HEK293 (cell line): ENCODE results near the gene ATG12.
A peak's percentile ranks its signal among the peaks of the same experiment; 100 is the strongest.

Experiments
- CTCF ChIA-PET: fragments of 350-600 bp; formaldehyde crosslinking; extraction: SDS; loops from one replicate; lab custom pipeline; 2021; ENCODE audit warnings: antibody characterized with exemption; lab: Yijun Ruan, JAX
- POLR2A ChIA-PET: fragments of 300-600 bp; formaldehyde crosslinking; extraction: SDS; loops from one replicate; lab custom pipeline; 2020; ENCODE audit warnings: antibody characterized with exemption, inconsistent platforms; lab: Yijun Ruan, JAX
- H3K27ac ChIP-seq: fragments of 200-500 bp; sonication (Bioruptor generic); 2 replicates; pipeline ENCODE4 v1.5.1; 2014; ENCODE audit warnings: low read depth, low read length, control low read depth, inconsistent platforms; ENCODE audit errors: extremely low read depth
- H3K36me3 ChIP-seq, 2 experiments: fragments of 200-500 bp in 1 of 2; sonication (Bioruptor generic) in 1 of 2; 1 replicate in 1 of 2; 2 replicates in 1 of 2; pipeline ENCODE4 v1.5.1; 2014 to 2017; ENCODE audit warnings: inconsistent platforms in 2 of 2, low read length in 2 of 2; ENCODE audit not compliant: control insufficient read depth in 2 of 2, insufficient read depth in 1 of 2
- H3K4me1 ChIP-seq: fragments of 200-500 bp; sonication (Bioruptor generic); 2 replicates; pipeline ENCODE4 v1.5.1; 2014; ENCODE audit warnings: mild to moderate bottlenecking, low read length, inconsistent platforms; ENCODE audit not compliant: control insufficient read depth, insufficient read depth
- H3K4me3 ChIP-seq: 2 replicates; pipeline ENCODE4 v1.5.1; 2011; ENCODE audit warnings: low read depth, mild to moderate bottlenecking, control low read depth, low read length, moderate library complexity
- H3K9me3 ChIP-seq: fragments of 200-500 bp; sonication (Bioruptor generic); 2 replicates; pipeline ENCODE4 v1.5.1; 2014; ENCODE audit warnings: low read depth, low read length, inconsistent platforms; ENCODE audit not compliant: control insufficient read depth, insufficient read depth
- ATF2 ChIP-seq: fragments of 450-650 bp; formaldehyde crosslinking; IDR thresholded peaks from 2 replicates; pipeline ENCODE4 v1.5.1; 2016; ENCODE audit warnings: missing biosample characterization, missing genetic modification characterization, low read depth
- FEZF1 ChIP-seq: fragments of 450-650 bp; formaldehyde crosslinking; IDR thresholded peaks from 2 replicates; pipeline ENCODE4 v1.5.1; 2016; ENCODE audit warnings: missing biosample characterization, missing genetic modification characterization
- GFI1B ChIP-seq: fragments of 450-650 bp; formaldehyde crosslinking; IDR thresholded peaks from 2 replicates; pipeline ENCODE4 v1.5.1; 2016; ENCODE audit warnings: missing biosample characterization, missing genetic modification characterization
- MYNN ChIP-seq: fragments of 450-650 bp; formaldehyde crosslinking; IDR thresholded peaks from 2 replicates; pipeline ENCODE4 v1.5.1; 2016; ENCODE audit warnings: missing biosample characterization, missing genetic modification characterization, borderline replicate concordance
- OSR2 ChIP-seq: fragments of 450-650 bp; formaldehyde crosslinking; IDR thresholded peaks from 2 replicates; pipeline ENCODE4 v1.5.1; 2016; ENCODE audit warnings: missing biosample characterization, missing genetic modification characterization
- PRDM6 ChIP-seq: fragments of 450-650 bp; formaldehyde crosslinking; IDR thresholded peaks from 2 replicates; pipeline ENCODE4 v1.5.1; 2017; ENCODE audit warnings: missing biosample characterization, missing genetic modification characterization
- SP2 ChIP-seq: fragments of 450-650 bp; formaldehyde crosslinking; IDR thresholded peaks from 2 replicates; pipeline ENCODE4 v1.5.1; 2016; ENCODE audit warnings: missing biosample characterization, missing genetic modification characterization
- ZNF169 ChIP-seq: fragments of 450-650 bp; formaldehyde crosslinking; IDR thresholded peaks from 2 replicates; pipeline ENCODE4 v1.5.1; 2016; ENCODE audit warnings: missing biosample characterization, missing genetic modification characterization
- ZNF174 ChIP-seq: fragments of 450-650 bp; formaldehyde crosslinking; IDR thresholded peaks from 2 replicates; pipeline ENCODE4 v1.5.0; 2017; ENCODE audit warnings: missing biosample characterization, mild to moderate bottlenecking, missing genetic modification characterization
- ZNF2 ChIP-seq: fragments of 450-650 bp; formaldehyde crosslinking; IDR thresholded peaks from 2 replicates; pipeline ENCODE4 v1.5.1; 2016; ENCODE audit warnings: missing biosample characterization, missing genetic modification characterization
- ZNF221 ChIP-seq: fragments of 450-650 bp; formaldehyde crosslinking; IDR thresholded peaks from 2 replicates; pipeline ENCODE4 v1.5.1; 2017; ENCODE audit warnings: missing biosample characterization, missing genetic modification characterization, borderline replicate concordance
- ZNF266 ChIP-seq: fragments of 450-650 bp; formaldehyde crosslinking; IDR thresholded peaks from 2 replicates; pipeline ENCODE4 v1.5.1; 2016; ENCODE audit warnings: missing biosample characterization, missing genetic modification characterization, low read depth
- ZNF335 ChIP-seq: fragments of 450-650 bp; formaldehyde crosslinking; conservative IDR thresholded peaks from 2 replicates; pipeline ENCODE4 v1.5.1; 2016; ENCODE audit warnings: missing biosample characterization, missing genetic modification characterization
- ZNF510 ChIP-seq: fragments of 450-650 bp; formaldehyde crosslinking; IDR thresholded peaks from 2 replicates; pipeline ENCODE4 v1.5.1; 2018; ENCODE audit warnings: mild to moderate bottlenecking, missing genetic modification characterization, missing biosample characterization; ENCODE audit not compliant: insufficient replicate concordance
- ZNF513 ChIP-seq: fragments of 450-650 bp; IDR thresholded peaks from 2 replicates; pipeline ENCODE4 v1.5.1; 2018; ENCODE audit warnings: missing biosample characterization, missing genetic modification characterization
- ZNF629 ChIP-seq: fragments of 450-650 bp; formaldehyde crosslinking; IDR thresholded peaks from 2 replicates; pipeline ENCODE4 v1.5.1; 2017; ENCODE audit warnings: missing biosample characterization, missing genetic modification characterization
- ZSCAN18 ChIP-seq: fragments of 450-650 bp; formaldehyde crosslinking; IDR thresholded peaks from 2 replicates; pipeline ENCODE4 v1.5.1; 2016; ENCODE audit warnings: missing biosample characterization, missing genetic modification characterization

ATG12 gene

GRCh38 chr5:115859378-115859777 is 18.0 kb upstream of the ATG12 start:
- ChIA-PET CTCF (interaction anchor here (0.6 kb wide), 1 partner anchor 10 kb away, joined by 5 read pairs; no protein-coding TSS in a partner anchor), POLR2A (no interaction called here)
- Histone ChIP-seq H3K36me3 (no peaks in the 10 kb centered on the region), H3K4me3 (no peak overlapping the region), H3K4me1 (peaks cover 28% of the 10 kb centered on the region)
- TF ChIP-seq FEZF1 (tag by site-specific recombination) (peak; percentile 10; the same call in 1 of the 2 replicates), GFI1B (tag by site-specific recombination) (no peak), ZNF174 (tag by site-specific recombination) (no peak), MYNN (tag by site-specific recombination) (no peak), ZNF169 (tag by site-specific recombination) (no peak), OSR2 (tag by site-specific recombination) (peak; percentile 48; the same call in 1 of the 2 replicates), ZSCAN18 (tag by site-specific recombination) (no peak), ZNF221 (tag by site-specific recombination) (no peak), PRDM6 (tag by site-specific recombination) (peak; percentile 43; the same call in 1 of the 2 replicates), ZNF335 (tag by site-specific recombination) (no peak), ATF2 (tag by site-specific recombination) (peak; percentile 66; the same call in 1 of the 2 replicates), ZNF266 (tag by site-specific recombination) (no peak), SP2 (tag by site-specific recombination) (no peak), ZNF513 (tag by site-specific recombination) (no peak), ZNF629 (tag by site-specific recombination) (0 out of 2 replicates have a peak, but pooled peaks have one; percentile 22)
- TF ChIP-seq, all 188 proteins: peak for 5
- Histone ChIP-seq H3K27ac (no peak overlapping the region), H3K9me3 (no peaks in the 10 kb centered on the region)

- ChIA-PET CTCF (no interaction called here), POLR2A (no interaction called here)
- H3K27ac ChIP-seq, result no peak overlapping the region
Observed at GRCh38 chr5:115858396-115858795, 17.0 kb upstream of the ATG12 start.

More at GRCh38 chr5:115858396-115858795, 17.0 kb upstream of the ATG12 start:
- Histone ChIP-seq H3K36me3 (no peaks in the 10 kb centered on the region), H3K4me3 (no peak overlapping the region), H3K9me3 (no peaks in the 10 kb centered on the region)
- TF ChIP-seq ZNF169 (tag by site-specific recombination) (no peak), ZNF510 (tag by site-specific recombination) (no peak), ZNF2 (tag by site-specific recombination) (no peak)
- TF ChIP-seq, all 188 proteins: peak for 0
- peaks cover 28% of the 10 kb centered on the region for H3K4me1 ChIP-seq
